AG04450 (cell line): ENCODE measurements around the gene TLL2. TPM values are rescaled to one million over a fixed set of nuclear protein-coding genes. Genes with fewer than 3 reads are reported as not detected.

ENCODE experiments used
- CTCF ChIA-PET: fragments of 300-600, 350-600 bp; formaldehyde crosslinking; extraction: SDS; loops from one replicate; lab custom pipeline; 2022; ENCODE audit warnings: antibody characterized with exemption, inconsistent platforms; lab: Charles Lee
- POLR2A ChIA-PET: fragments of 350-600 bp; formaldehyde crosslinking; extraction: SDS; loops from one replicate; lab custom pipeline; 2021; ENCODE audit warnings: antibody characterized with exemption, inconsistent platforms; lab: Yijun Ruan, JAX
- DNase-seq: peaks from one replicate; pipeline ENCODE4 v3.0.0-alpha.2; 2011; ENCODE audit warnings: low read depth, low spot score
- H3K27ac ChIP-seq: one replicate; pipeline ENCODE4 v1.5.1; 2012; ENCODE audit warnings: low read depth, low read length, control low read depth
- H3K27me3 ChIP-seq: one replicate; pipeline ENCODE4 v1.6.0; 2012; ENCODE audit warnings: low read length; ENCODE audit not compliant: control insufficient read depth, insufficient read depth
- H3K4me3 ChIP-seq: 2 replicates; pipeline ENCODE4 v1.5.1; 2011; ENCODE audit warnings: mild to moderate bottlenecking, low read depth, low read length, control low read depth
- H3K9me3 ChIP-seq: 2 replicates; pipeline ENCODE4 v1.5.1; 2012; ENCODE audit warnings: low read length; ENCODE audit not compliant: control insufficient read depth, insufficient read depth
- polyA plus RNA-seq: library from polyadenylated mRNA; depleted of rRNA; stranded (reverse); fragments of >200 nt; gene quantifications from 2 replicates; pipeline ENCODE4 v1.2.3, GENCODE V29; 2011
- TF ChIP-seq, protein P1 (sequence below): IDR thresholded peaks from 2 replicates; pipeline ENCODE4 v1.5.1; 2011; ENCODE audit warnings: low read depth, low read length, control low read depth, inconsistent platforms

TLL2 gene
- polyA plus RNA-seq, 1 experiment: 0.01 TPM

DNA sequence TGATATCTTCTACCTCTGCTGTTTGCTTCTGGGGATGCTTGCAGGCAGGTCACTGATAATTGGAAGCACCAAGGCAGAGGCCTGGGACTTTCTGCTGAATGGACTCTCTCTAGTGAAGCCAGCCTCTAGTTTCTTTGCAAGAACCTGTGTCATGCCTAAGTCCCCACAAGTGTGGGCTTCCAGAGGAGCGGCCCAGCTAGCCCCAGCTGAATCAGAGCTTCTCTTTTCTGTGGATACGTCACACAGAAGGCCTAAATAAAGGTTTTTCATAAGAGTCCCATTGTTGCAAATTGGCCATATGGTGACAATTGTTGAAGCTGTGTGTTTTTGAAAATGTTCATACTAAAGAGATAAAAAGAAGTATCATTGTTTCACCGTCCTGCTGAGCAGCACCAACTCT, 148.2 kb downstream of the TLL2 start:
- no peak overlapping the region for H3K27ac ChIP-seq
- CTCF ChIA-PET: interaction anchor here (0.8 to 3.4 kb wide), 3 partner anchors 10 to 30 kb away, joined by 4 to 24 read pairs (median 7); no protein-coding TSS in a partner anchor
- TF ChIP-seq, protein P1, sequence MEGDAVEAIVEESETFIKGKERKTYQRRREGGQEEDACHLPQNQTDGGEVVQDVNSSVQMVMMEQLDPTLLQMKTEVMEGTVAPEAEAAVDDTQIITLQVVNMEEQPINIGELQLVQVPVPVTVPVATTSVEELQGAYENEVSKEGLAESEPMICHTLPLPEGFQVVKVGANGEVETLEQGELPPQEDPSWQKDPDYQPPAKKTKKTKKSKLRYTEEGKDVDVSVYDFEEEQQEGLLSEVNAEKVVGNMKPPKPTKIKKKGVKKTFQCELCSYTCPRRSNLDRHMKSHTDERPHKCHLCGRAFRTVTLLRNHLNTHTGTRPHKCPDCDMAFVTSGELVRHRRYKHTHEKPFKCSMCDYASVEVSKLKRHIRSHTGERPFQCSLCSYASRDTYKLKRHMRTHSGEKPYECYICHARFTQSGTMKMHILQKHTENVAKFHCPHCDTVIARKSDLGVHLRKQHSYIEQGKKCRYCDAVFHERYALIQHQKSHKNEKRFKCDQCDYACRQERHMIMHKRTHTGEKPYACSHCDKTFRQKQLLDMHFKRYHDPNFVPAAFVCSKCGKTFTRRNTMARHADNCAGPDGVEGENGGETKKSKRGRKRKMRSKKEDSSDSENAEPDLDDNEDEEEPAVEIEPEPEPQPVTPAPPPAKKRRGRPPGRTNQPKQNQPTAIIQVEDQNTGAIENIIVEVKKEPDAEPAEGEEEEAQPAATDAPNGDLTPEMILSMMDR: no peak
- peaks cover 4% of the 10 kb centered on the region for H3K27me3 ChIP-seq
- POLR2A ChIA-PET: no interaction called here
- H3K9me3 ChIP-seq: no peaks in the 10 kb centered on the region
- no peak overlapping the region for H3K4me3 ChIP-seq
- no peak for DNase-seq

DNA sequence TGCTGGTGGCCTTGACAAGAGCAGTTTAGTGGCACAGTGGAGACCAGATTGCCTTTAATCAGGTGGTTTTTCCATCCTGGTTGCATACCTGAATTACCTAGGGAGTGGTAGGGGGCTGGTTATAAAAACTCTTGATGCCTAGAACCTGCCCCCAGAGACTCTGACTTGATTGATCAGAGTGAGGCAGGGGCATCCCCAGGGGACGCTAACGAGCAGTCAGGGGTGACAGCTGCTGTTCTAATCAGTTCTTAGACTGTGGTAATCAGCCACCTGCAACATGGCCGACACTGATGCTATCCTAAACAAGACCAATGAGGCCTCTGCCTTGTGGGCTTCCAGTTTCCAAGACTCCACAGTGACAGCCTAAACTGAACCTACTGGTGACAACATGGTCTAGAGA, 153.0 kb downstream of the TLL2 start:
- no peak overlapping the region for H3K4me3 ChIP-seq
- POLR2A ChIA-PET: no interaction called here
- no peak for DNase-seq
- CTCF ChIA-PET: interaction anchor here (2.1 kb wide), 1 partner anchor 10 kb away, joined by 6 read pairs; no protein-coding TSS in a partner anchor
- no peaks in the 10 kb centered on the region for H3K9me3 ChIP-seq
- TF ChIP-seq, protein P1: no peak
- peaks cover 2% of the 10 kb centered on the region for H3K27me3 ChIP-seq
- H3K27ac ChIP-seq: no peak overlapping the region

DNA sequence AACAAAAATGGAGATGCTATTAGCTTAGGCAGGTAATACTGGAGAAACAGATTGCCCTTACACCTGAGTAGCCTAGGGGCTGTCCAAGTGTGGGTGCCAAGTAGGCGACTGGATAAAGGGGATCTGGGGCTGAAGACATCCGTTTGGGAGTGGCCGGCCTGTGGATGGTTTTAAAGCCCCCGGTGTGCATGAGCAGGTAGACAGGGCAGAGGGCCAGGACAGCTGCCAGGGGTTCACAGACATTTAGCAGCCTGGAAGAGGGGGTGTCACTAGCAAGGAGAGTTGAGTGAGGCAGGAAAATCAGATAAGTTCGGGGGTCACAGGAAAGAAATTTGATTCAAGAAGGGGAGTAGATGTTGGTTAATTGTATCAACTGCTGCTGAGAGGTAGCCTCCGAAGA, 153.4 kb downstream of the TLL2 start:
- POLR2A ChIA-PET: no interaction called here
- CTCF ChIA-PET: interaction anchor here (2.1 kb wide), 1 partner anchor 10 kb away, joined by 6 read pairs; no protein-coding TSS in a partner anchor

DNA sequence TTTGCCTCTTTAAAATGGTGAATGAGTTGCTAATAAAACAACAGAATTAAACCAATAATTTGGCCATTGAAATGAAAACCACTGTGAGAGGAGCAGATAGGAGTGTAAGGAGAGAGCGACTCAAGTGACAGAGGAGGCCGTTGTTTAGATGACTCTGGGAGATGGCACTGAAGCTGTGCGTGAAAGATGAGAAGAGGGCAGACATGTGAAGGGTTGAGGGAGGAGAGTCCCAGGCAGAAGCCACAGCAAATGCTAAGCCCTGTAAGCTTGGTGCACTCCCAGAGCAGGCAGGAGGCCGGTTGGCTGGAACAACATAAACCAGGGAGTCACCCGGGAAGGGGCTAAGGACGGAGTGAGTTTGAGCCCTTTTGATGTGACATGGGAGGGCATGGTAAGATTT, 154.1 kb downstream of the TLL2 start:
- ChIA-PET POLR2A (no interaction called here), CTCF (interaction anchor here (2.1 kb wide), 1 partner anchor 11 kb away, joined by 6 read pairs; no protein-coding TSS in a partner anchor)
- Histone ChIP-seq H3K4me3 (no peak overlapping the region), H3K27me3 (no peaks in the 10 kb centered on the region), H3K27ac (no peak overlapping the region), H3K9me3 (no peaks in the 10 kb centered on the region)
- no peak for DNase-seq
- TF ChIP-seq, protein P1: no peak

More for the DNA sequence above, 153.4 kb downstream of the TLL2 start:
- Histone ChIP-seq H3K27ac (no peak overlapping the region), H3K4me3 (no peak overlapping the region), H3K27me3 (no peaks in the 10 kb centered on the region), H3K9me3 (no peaks in the 10 kb centered on the region)
- no peak for DNase-seq
- TF ChIP-seq, protein P1: no peak

DNA sequence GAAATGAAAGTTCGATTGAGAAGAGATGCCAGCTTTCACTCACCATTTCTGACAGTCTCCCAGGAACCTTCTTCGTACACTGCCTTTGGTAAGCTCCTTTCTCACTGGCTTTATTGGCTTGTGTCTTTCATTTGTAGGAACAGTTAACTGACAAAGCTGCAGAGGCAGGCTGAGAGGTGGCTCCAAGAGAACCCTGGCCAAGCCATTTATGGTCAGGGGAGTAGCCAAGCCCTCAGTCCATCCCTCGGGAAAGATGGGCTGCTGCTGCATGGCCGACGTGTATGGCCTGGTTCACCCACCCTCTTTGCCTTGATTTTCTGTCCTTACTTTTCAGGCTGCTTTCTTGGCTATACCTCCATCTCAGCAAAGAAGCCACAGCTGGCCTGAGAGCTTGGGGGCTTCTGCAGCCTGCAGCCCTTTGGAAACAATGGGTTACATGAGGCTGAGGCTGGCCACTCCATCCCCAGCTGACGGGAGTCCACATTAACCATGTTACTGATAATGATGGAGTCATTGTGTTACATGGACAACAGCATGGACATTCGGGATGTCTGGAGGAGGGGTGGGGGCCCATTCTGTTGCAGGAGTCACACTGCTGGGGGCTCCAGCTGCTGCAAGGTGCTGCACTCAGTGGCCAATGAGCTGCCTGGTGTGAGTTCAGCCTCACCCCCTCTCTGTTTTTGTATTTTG, 154.7 kb downstream of the TLL2 start, which contains the start of gene OPALIN:
TSS of gene OPALIN (minus strand) at position 152 of the 690 bp plus-strand sequence. CDS start at position 46, 106 bp downstream.
- POLR2A ChIA-PET: no interaction called here
- Histone ChIP-seq H3K9me3 (no peaks in the 10 kb centered on the region), H3K27me3 (no peaks in the 10 kb centered on the region), H3K4me3 (no peak within 1 kb of the TSS), H3K27ac (no peak within 1 kb of the TSS)
- DNase-seq: no peak
- TF ChIP-seq, protein P1: no peak
- CTCF ChIA-PET: interaction anchor here (2.1 kb wide), 1 partner anchor 12 kb away, joined by 6 read pairs; no protein-coding TSS in a partner anchor
